ENCODE results near the gene PPP2R3A. TPM values are rescaled to one million over a fixed set of nuclear protein-coding genes. Genes with fewer than 3 reads are reported as not detected.
A peak's percentile ranks its signal among the peaks of the same experiment; 100 is the strongest.
"Not testable (repeated sequence)": the region's sequence is repeated elsewhere in the genome, so short reads cannot be mapped to it uniquely, and the experiment has no call there.

PPP2R3A gene
- total RNA-seq, 4 donors from 2014 or later = 16.8 to 30.3 (median 25.6) TPM

- TF ChIP-seq POLR2A (IDR thresholded peaks at IDR 0.05) (no peak), CTCF (IDR thresholded peaks at IDR 0.05 in 4 of 5, conservative IDR thresholded peaks at IDR 0.05 in 1 of 5) (no peak)
- in situ Hi-C loops (cut with MboI; ENCODE audit: low sequenced_read_pairs in 4 of 4) = no loop called here
- peaks cover 8 to 36% of the 10 kb centered on the region in 2 donors for H3K4me1 ChIP-seq
- H3K9me3 ChIP-seq = no peaks in the 10 kb centered on the region
- H3K27ac ChIP-seq = no peak overlapping the region
- H3K36me3 ChIP-seq = peaks cover 0 to 7% of the 10 kb centered on the region in 2 donors
- ATAC-seq (no peak), DNase-seq (no peak)
- intact Hi-C loops (cut with DNase I; ENCODE audit: low total_unique reads) = no loop called here
- H3K27me3 ChIP-seq = no peaks in the 10 kb centered on the region
- H3K4me3 ChIP-seq = no peak overlapping the region
Observed at GRCh38 chr3:136152963-136153362, 187.4 kb downstream of the PPP2R3A start.

- in situ Hi-C loops (cut with MboI; ENCODE audit: low sequenced_read_pairs in 4 of 4) (no loop called here), intact Hi-C loops (cut with DNase I; ENCODE audit: low total_unique reads) (no loop called here)
- Histone ChIP-seq H3K27me3 (no peaks in the 10 kb centered on the region), H3K9me3 (no peaks in the 10 kb centered on the region), H3K36me3 (no peaks in the 10 kb centered on the region), H3K4me1 (peaks cover 43 to 62% of the 10 kb centered on the region in 2 donors), H3K27ac (peak overlapping the region; percentile 61 to 79 (median 64)), H3K4me3 (no peak overlapping the region)
- TF ChIP-seq CTCF (IDR thresholded peaks at IDR 0.05 in 4 of 5, conservative IDR thresholded peaks at IDR 0.05 in 1 of 5) (no peak), POLR2A (IDR thresholded peaks at IDR 0.05) (no peak)
- DNase-seq = no peak
- no peak for ATAC-seq
Observed at GRCh38 chr3:136161516-136161915, 196.0 kb downstream of the PPP2R3A start.

GRCh38 chr3:136162322-136162721 is 196.8 kb downstream of the PPP2R3A start:
- Histone ChIP-seq H3K4me1 (peaks cover 52 to 64% of the 10 kb centered on the region in 2 donors), H3K9me3 (no peaks in the 10 kb centered on the region), H3K27ac (peak overlapping the region; percentile 61 to 79 (median 64)), H3K36me3 (no peaks in the 10 kb centered on the region), H3K27me3 (no peaks in the 10 kb centered on the region), H3K4me3 (no peak overlapping the region)
- in situ Hi-C loops (cut with MboI; ENCODE audit: low sequenced_read_pairs in 4 of 4) (no loop called here), intact Hi-C loops (cut with DNase I; ENCODE audit: low total_unique reads) (loop anchor here (2.0 kb wide), 1 partner anchor 34 kb away; the partner anchor contains the start of gene MSL2)
- TF ChIP-seq CTCF (IDR thresholded peaks at IDR 0.05 in 4 of 5, conservative IDR thresholded peaks at IDR 0.05 in 1 of 5) (no peak), POLR2A (IDR thresholded peaks at IDR 0.05) (no peak)
- peak; percentile 95 to 96 for ATAC-seq
- peak; percentile 67 to 90 for DNase-seq

GRCh38 chr3:136163607-136164006 is 198.1 kb downstream of the PPP2R3A start:
- not testable (repeated sequence) for DNase-seq

DNA sequence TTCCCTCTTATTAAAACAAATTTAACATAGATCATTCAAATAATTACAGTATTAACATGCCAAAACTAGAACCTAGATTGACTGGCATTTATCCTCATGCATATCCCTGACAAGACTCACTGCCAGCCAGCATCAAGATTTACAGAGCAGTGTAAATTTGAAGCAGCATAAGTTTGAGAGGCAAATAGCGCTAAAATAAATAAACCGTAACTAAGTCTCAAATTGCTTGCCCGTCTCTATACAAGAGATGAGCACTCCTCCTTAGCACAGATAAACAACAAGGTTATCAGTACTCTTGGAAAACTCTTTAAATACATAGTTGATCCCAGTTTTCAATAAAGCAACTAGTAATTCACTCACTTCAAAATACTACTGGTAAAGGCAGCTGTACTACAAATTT is 201.0 kb downstream of the PPP2R3A start:
- intact Hi-C loops (cut with DNase I; ENCODE audit: low total_unique reads) (no loop called here), in situ Hi-C loops (cut with MboI; ENCODE audit: low sequenced_read_pairs in 4 of 4) (no loop called here)
- DNase-seq (no peak), ATAC-seq (no peak)
- no peak overlapping the region for H3K4me3 ChIP-seq
- no peaks in the 10 kb centered on the region for H3K9me3 ChIP-seq
- TF ChIP-seq CTCF (IDR thresholded peaks at IDR 0.05 in 4 of 5, conservative IDR thresholded peaks at IDR 0.05 in 1 of 5) (no peak), POLR2A (IDR thresholded peaks at IDR 0.05) (no peak)
- H3K36me3 ChIP-seq = no peaks in the 10 kb centered on the region
- H3K27me3 ChIP-seq = no peaks in the 10 kb centered on the region
- H3K4me1 ChIP-seq = peaks cover 60 to 68% of the 10 kb centered on the region in 2 donors
- peak overlapping the region in 1 of 4 donors; percentile 42 for H3K27ac ChIP-seq

More at GRCh38 chr3:136163607-136164006, 198.1 kb downstream of the PPP2R3A start:
- ATAC-seq; in situ Hi-C loops (cut with MboI; ENCODE audit: low sequenced_read_pairs in 4 of 4); H3K27me3 ChIP-seq; H3K9me3 ChIP-seq; H3K4me3 ChIP-seq; H3K36me3 ChIP-seq: not testable (repeated sequence)
- Histone ChIP-seq H3K27ac (peak overlapping the region; percentile 61 to 79 (median 64)), H3K4me1 (peaks cover 54 to 67% of the 10 kb centered on the region in 2 donors)
- intact Hi-C loops (cut with DNase I; ENCODE audit: low total_unique reads) = loop anchor here (2.0 kb wide), 1 partner anchor 33 kb away; the partner anchor contains the start of gene MSL2

DNA sequence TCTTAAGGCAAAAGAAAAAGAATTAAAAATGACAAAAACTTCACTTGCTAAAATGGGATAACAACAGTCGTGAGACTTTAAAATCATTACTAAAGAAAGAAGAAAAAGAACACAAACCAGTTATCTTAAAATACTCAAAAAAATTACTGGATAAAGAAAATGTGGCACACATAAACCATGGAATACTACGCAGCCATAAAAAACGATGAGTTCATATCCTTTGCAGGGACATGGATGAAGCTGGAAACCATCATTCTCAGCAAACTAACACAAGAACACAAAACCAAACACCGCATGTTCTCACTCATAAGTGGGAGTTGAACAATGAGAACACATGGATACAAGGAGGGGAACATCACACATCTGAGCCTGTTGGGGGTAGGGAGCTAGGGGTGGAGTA is 202.7 kb downstream of the PPP2R3A start:
- peaks cover 53 to 56% of the 10 kb centered on the region in 2 donors for H3K4me1 ChIP-seq
- H3K27me3 ChIP-seq; H3K36me3 ChIP-seq; H3K9me3 ChIP-seq; intact Hi-C loops (cut with DNase I; ENCODE audit: low total_unique reads); H3K4me3 ChIP-seq; DNase-seq; ATAC-seq; H3K27ac ChIP-seq; in situ Hi-C loops (cut with MboI; ENCODE audit: low sequenced_read_pairs in 4 of 4): not testable (repeated sequence)

Data from gastrocnemius medialis (tissue), 4 donors.